Endometrial microvascular endothelial cells (primary cell): ENCODE results near the gene ARFIP1. TPM values are rescaled to one million over a fixed set of nuclear protein-coding genes. Genes with fewer than 3 reads are reported as not detected.

Experiments
- in situ Hi-C: cut with HindIII; loops from 2 replicates; pipeline ENCODE4 v1.10.0; 2017; ENCODE audit warnings: low sequenced_read_pairs, low pct_unique_long_range_greater_than_20kb; ENCODE audit errors: inconsistent ontology term
- total RNA-seq: library from RNA; depleted of rRNA; stranded (reverse); fragments of >200 nt; gene quantifications from one replicate; pipeline ENCODE4 v1.2.3, GENCODE V29; 2015; ENCODE audit errors: inconsistent ontology term

ARFIP1 gene
- total RNA-seq, 1 donor from 2014 or later = 19.5 TPM

DNA sequence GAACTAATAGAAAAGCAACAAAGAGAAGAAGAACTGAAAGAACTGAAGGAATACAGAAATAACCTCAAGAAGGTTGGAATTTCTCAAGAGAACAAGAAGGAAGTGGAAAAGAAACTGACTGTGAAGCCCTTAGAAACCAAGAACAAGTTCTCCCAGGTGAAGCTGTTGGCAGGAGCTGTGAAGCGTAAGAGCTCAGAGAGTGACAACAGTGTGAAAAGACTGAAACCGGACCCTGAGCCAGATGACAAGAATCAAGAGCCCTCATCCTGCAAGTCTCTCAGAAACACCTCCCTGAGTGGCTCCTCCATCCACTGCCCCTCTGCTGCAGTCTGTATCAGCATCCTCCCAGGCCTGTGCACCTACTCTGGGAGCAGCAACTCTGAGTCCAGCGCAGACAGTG lies 148.0 kb downstream of the ARFIP1 start:
- in situ Hi-C loops = no loop called here

- in situ Hi-C loops = no loop called here
Measured at GRCh38 chr4:152928286-152928685, 148.5 kb downstream of the ARFIP1 start.

DNA sequence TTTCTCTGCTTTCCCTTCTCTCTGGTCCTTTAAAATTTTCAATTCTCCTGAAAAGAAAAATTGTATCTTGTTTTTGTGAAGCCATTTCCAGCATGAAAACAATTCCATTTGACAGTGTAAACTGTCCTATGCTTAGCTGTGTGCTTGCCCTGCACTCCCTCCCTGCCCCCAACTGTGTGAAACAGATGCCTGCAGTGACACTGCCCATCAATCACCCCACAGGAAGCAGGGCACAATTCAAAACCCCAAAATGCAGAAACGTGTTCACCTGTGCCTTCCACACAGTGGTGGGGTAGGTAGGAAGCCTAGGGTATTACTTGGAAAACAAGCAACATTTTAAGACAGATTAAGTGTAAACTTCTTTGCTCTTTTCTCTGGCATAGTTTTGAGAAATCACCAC lies 150.1 kb downstream of the ARFIP1 start:
- in situ Hi-C loops = no loop called here

DNA sequence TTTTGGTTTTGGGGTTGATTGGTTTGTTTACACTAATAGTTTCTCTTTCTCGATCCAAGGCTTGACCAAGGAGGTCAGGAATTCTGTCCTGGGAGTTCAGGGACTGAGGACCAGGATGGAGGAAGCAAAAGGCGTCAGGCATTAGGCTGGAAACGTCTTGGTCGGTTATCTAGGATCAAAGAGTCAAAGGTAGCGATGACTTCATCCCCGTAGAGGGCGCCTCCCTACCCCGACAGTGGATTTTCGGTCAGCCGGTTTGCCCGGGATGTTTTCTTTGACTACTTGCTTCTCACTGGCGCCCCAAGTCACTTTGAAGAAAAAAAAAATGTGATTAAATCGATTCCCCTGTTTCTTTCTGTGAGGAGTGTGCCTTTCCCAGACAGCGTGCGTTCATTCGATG lies 155.4 kb downstream of the ARFIP1 start:
- in situ Hi-C loops = no loop called here

- in situ Hi-C loops = no loop called here
Measured at GRCh38 chr4:152935631-152936445, 156.1 kb downstream of the ARFIP1 start, which contains the start of gene FHDC1. TSS of gene FHDC1 (plus strand) at chr4:152936323. CDS start at chr4:152943058, 6,735 bp downstream.

- in situ Hi-C loops = no loop called here
Measured at GRCh38 chr4:152936446-152937335, 156.9 kb downstream of the ARFIP1 start.

DNA sequence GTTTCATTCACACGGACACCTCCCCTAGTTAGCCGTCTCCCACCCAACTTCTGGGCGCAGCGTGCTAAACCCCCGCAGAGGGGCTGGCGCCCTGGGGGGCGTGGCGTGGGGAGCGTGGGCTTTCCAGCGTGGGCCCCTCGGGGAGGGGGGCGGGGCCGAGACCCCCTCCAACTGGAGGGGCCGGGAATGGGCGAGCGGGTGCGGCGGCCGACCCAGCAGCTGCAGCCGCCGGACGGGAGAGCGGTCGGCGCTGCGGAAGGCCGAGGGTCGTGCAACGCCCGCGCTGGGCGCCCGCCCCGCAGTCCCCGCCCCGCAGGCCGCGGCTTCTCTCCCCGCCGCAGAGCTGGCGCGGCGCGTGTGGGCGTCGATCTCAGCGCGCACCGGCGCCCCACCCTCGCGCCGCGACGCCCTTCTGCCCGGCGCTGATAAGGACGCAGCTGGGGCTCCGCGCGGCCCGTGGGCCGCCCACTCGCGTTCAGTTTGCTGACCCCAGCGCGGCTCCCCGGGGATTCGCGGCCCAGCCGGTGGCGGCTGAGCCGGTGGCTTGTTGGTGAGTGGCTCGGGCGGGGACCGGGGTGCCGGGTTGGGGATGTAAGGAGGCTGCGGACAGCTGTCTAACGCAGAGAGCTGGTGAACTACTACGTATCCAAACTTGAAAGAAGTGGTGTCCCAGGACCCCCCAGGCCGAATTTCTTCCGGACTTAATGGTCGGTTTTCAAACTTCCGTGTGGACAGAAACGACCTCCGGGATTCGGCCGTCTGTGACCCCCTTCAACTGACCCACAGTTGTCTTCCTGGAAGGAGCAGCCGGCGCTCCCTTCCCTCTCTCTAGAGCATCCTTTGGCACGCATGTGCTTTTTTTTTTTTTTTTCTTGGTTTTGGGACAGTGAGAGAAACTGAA lies 157.8 kb downstream of the ARFIP1 start:
- in situ Hi-C loops = no loop called here

- in situ Hi-C loops = no loop called here
Measured at GRCh38 chr4:152938237-152938947, 158.6 kb downstream of the ARFIP1 start.

- in situ Hi-C loops = no loop called here
Measured at GRCh38 chr4:152939621-152940020, 159.9 kb downstream of the ARFIP1 start.

- in situ Hi-C loops = no loop called here
Measured at GRCh38 chr4:152940461-152940860, 160.7 kb downstream of the ARFIP1 start.

DNA sequence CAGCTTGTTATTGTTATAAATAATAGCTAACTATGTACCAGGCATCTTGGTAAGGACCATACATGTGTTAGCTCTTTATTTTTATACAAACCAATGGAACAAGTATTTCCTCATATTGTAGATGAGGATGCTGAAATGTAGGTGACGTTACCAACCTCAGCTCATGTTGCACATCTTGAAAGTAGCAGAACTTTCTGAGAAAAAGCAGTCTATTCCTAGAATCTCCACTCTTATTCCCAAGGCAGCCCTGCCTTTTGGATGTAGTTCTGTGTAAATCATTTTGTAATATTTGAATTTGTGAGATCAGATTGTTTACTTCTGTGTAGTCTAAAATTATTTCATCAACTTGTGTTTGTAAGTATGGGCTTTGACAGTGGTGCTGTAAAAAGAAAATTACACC lies 161.7 kb downstream of the ARFIP1 start:
- in situ Hi-C loops = no loop called here

DNA sequence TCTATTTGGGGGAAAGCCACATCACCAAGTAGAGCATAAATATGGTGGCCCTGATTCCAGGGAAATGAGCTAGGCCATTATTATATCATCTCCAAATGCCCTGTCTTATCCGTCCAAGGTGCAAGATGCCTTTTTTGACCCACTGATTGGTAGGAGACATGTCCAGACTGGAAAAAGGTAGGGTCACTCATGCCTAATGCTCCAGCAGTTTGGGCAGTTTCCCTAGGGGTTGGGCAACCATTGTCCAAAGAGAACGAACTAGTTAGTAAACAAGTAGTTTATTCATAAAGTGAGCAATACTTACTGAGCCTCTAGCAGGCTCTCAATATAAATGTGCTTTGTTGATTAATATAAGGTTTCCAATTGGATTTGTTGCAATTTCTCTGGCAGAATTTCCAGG lies 162.6 kb downstream of the ARFIP1 start:
- in situ Hi-C loops = no loop called here

- in situ Hi-C loops = no loop called here
Measured at GRCh38 chr4:152943672-152944071, 163.9 kb downstream of the ARFIP1 start.

- in situ Hi-C loops = no loop called here
Measured at GRCh38 chr4:152944666-152945320, 165.0 kb downstream of the ARFIP1 start.

DNA sequence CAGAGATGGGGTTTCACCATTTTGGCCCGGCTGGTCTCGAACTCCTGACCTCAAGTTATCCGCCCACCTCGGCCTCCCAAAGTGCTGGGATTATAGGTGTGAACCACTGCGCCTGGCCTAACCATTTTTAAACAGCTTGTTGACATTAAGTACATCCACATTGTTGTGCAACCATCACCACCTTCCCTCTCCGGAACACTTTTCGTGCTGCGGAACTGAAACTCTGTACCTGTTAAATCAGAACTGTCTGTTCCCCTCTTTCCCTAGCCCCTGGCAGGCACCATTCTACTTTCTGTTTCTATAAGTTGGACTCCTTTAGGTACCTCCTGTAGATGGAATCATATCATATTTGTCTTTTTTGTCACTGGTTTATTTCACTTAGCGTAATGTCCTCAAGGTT lies 165.9 kb downstream of the ARFIP1 start:
- in situ Hi-C loops = no loop called here

DNA sequence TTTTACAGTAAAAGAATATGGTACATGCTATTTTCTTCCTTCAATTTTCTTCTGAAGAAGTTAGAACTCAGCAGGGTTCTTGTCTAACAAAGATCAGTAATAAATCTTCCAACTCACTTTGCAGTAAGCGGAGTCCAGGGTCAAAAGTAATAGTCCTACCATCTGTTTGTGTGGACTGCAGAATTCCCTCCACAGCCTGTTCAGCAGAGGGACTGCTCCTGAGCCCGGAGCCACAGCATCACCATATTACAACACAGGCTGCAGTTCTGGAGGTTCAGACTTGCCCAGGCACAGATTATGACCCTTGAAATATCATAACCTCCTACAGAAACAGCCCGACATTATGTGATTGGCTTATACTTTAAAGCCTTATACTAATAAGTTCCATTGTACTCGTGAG lies 166.7 kb downstream of the ARFIP1 start:
- in situ Hi-C loops = no loop called here

GRCh38 chr4:152947311-152947710 lies 167.6 kb downstream of the ARFIP1 start:
- in situ Hi-C loops = no loop called here

DNA sequence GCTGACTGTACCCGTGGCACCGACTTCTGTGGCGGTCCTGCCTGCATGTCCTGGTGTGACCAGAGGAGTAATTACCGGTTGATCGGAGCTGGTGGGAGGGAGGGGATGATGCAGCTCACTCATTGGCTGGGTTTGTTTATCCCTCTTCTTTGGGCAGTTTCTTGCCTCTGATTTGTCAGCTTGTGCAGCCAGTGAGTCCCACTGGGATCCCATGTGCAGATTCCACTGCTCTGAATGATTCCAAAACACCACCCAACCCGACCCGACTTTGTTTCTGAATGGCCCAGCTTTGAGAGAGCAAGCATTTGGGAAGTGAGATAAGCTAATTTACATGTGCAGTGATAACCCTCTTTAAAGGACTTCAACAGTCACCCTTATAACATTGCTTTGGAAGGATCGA lies 170.2 kb downstream of the ARFIP1 start:
- in situ Hi-C loops = no loop called here
